ENCODE measurements around the gene ETV7. TPM values are rescaled to one million over a fixed set of nuclear protein-coding genes. Genes with fewer than 3 reads are reported as not detected.
"Not testable (repeated sequence)": the region's sequence is repeated elsewhere in the genome, so short reads cannot be mapped to it uniquely, and the experiment has no call there.

The ETV7 gene
- total RNA-seq, 1 donor from 2014 or later: not detected

DNA sequence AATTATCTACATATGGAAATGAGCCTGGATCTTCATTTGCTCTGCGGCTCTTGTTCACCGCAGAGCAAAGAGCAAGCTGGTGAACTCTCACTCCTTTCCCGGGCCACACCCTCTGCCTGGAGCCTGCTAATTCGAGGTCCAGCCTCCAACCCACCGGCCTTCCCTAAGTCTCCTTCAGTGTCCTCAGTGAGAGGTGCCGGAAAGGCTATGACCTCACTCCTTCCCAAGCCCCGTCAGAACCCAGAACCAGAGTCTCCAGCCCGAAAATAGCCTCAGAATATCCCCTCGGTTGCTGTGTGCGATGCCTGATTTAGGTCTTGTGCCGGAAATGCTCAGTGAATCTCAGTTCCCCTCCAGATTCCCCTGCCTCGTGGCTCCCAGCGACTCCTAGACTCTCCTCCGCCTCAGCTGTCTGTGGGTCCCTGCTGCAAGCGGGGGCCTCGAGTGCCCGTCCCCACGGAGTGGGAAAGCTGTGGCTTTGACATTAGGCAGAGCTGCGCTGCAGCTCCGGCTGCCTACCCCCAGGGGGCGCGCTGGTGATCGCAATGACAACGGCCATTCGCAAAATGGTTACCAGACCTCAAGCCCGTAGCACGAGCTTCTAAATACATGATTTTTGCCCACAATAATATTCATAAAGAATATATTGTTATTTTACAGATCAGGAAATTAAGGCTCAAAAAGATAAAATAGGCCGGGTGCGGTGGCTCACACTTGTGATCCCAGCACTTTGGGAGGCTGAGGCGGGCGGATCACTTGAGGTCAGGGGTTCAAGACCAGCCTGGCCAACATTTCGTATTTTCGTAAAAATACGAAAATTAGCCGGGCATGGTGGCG, 46.6 kb downstream of the ETV7 start:
- no peaks in the 10 kb centered on the region for H3K9me3 Mint-ChIP-seq
- H3K27me3 Mint-ChIP-seq (ENCODE audit: low read depth): peaks cover 19% of the 10 kb centered on the region
- no peak overlapping the region for H3K27ac Mint-ChIP-seq (ENCODE audit: unreplicated experiment)
- peak; percentile 87 for DNase-seq (ENCODE audit: low read depth, low spot score)
- H3K36me3 Mint-ChIP-seq (ENCODE audit: low read depth): no peaks in the 10 kb centered on the region
- peak overlapping the region; percentile 32 for H3K4me3 Mint-ChIP-seq
- peaks cover 17% of the 10 kb centered on the region for H3K4me1 Mint-ChIP-seq
- TF ChIP-seq CTCF (conservative IDR thresholded peaks at IDR 0.05): peak; percentile 98

DNA sequence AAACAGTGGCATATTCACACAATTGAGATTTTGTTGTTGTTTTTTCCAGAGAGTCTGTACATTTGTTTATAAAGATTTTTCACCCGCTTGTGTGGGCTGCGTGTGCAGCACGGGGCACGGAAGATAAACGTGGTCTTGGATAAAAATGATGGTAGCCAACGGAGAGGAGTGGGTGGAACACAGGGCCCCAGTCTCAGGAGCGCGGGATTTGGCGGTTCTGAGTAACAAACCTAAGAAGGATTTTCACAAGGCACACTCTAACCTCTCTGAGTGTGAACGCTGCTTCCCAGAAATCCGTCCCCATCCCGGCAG, 47.2 kb downstream of the ETV7 start:
- H3K4me1 Mint-ChIP-seq: peaks cover 18% of the 10 kb centered on the region
- no peaks in the 10 kb centered on the region for H3K9me3 Mint-ChIP-seq
- H3K36me3 Mint-ChIP-seq (ENCODE audit: low read depth): no peaks in the 10 kb centered on the region
- no peak overlapping the region for H3K27ac Mint-ChIP-seq (ENCODE audit: unreplicated experiment)
- H3K4me3 Mint-ChIP-seq: no peak overlapping the region
- no peak for DNase-seq (ENCODE audit: low read depth, low spot score)
- peaks cover 23% of the 10 kb centered on the region for H3K27me3 Mint-ChIP-seq (ENCODE audit: low read depth)
- no peak for TF ChIP-seq CTCF (conservative IDR thresholded peaks at IDR 0.05)

- DNase-seq (ENCODE audit: low read depth, low spot score): no peak
- Mint-ChIP-seq H3K36me3 (ENCODE audit: low read depth) (no peaks in the 10 kb centered on the region), H3K27me3 (ENCODE audit: low read depth) (peaks cover 31% of the 10 kb centered on the region), H3K4me1 (peaks cover 28% of the 10 kb centered on the region), H3K27ac (ENCODE audit: unreplicated experiment) (no peak overlapping the region), H3K9me3 (no peaks in the 10 kb centered on the region), H3K4me3 (no peak overlapping the region)
- no peak for TF ChIP-seq CTCF (conservative IDR thresholded peaks at IDR 0.05)
Observed at GRCh38 chr6:36339146-36339545, 48.3 kb downstream of the ETV7 start.

GRCh38 chr6:36338223-36338622, 49.2 kb downstream of the ETV7 start:
- H3K36me3 Mint-ChIP-seq (ENCODE audit: low read depth); H3K9me3 Mint-ChIP-seq; H3K4me3 Mint-ChIP-seq; DNase-seq (ENCODE audit: low read depth, low spot score); H3K27ac Mint-ChIP-seq (ENCODE audit: unreplicated experiment): not testable (repeated sequence)
- Mint-ChIP-seq H3K4me1 (peaks cover 33% of the 10 kb centered on the region), H3K27me3 (ENCODE audit: low read depth) (peaks cover 31% of the 10 kb centered on the region)

DNA sequence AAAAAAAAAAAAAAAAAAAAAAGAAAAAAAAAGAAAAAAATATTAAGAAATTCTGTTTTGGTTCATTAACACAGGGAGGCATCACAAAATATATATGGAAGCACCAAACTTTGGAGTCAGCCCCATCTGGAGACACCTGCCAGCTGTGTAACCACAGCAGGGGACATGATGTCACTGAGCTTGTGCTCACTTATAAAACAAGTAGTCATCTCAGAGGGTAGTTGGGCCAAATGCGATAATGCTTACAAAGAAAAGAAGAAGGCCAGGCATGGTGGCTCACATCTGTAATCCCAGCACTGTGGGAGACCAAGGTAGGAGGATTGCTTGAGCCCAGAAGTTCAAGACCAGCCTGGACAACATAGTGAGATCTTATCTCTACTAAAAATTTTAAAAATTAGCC, 49.7 kb downstream of the ETV7 start:
- peaks cover 37% of the 10 kb centered on the region for H3K4me1 Mint-ChIP-seq
- H3K9me3 Mint-ChIP-seq: no peaks in the 10 kb centered on the region
- H3K27me3 Mint-ChIP-seq (ENCODE audit: low read depth): peaks cover 31% of the 10 kb centered on the region
- no peak for DNase-seq (ENCODE audit: low read depth, low spot score)
- no peak for TF ChIP-seq CTCF (conservative IDR thresholded peaks at IDR 0.05)
- no peaks in the 10 kb centered on the region for H3K36me3 Mint-ChIP-seq (ENCODE audit: low read depth)
- no peak overlapping the region for H3K4me3 Mint-ChIP-seq
- no peak overlapping the region for H3K27ac Mint-ChIP-seq (ENCODE audit: unreplicated experiment)

DNA sequence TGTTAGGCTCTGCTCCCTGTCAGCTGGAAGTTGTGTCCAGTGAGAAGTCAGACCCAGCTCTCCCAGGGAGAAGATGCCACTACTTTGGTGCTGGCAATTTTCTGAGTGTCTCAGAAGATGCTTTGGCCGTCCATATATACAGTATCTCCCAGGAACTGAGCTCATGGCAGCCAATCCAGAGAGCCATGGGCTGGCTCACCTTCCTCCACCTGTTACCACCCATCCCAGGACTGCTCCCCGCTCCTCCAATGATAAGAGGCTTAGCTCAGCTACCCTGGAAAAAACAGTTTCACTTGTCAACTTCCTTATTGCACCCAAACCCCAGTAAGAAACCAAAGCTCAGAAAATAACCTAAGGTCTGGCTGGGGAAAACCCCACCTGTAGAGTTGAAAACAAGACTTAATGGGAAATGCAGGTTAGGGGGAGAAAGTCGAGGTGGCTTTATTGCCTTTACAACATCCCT, 50.7 kb downstream of the ETV7 start, which contains the start of gene BNIP5:
Gene BNIP5, minus strand, starts transcription at position 110 of the 463 bp plus-strand sequence. CDS start 6,198 bp downstream, outside the sequence.
- H3K4me3 Mint-ChIP-seq: no peak within 1 kb of the TSS
- peaks cover 44% of the 10 kb centered on the region for H3K4me1 Mint-ChIP-seq
- peaks cover 33% of the 10 kb centered on the region for H3K27me3 Mint-ChIP-seq (ENCODE audit: low read depth)
- no peak for TF ChIP-seq CTCF (conservative IDR thresholded peaks at IDR 0.05)
- no peak for DNase-seq (ENCODE audit: low read depth, low spot score)
- no peaks in the 10 kb centered on the region for H3K36me3 Mint-ChIP-seq (ENCODE audit: low read depth)
- no peaks in the 10 kb centered on the region for H3K9me3 Mint-ChIP-seq
- H3K27ac Mint-ChIP-seq (ENCODE audit: unreplicated experiment): no peak within 1 kb of the TSS

Data from neural crest cell (in vitro differentiated cells).